CD4-positive, CD25-positive, alpha-beta regulatory T cell (primary cell): ENCODE measurements around the gene NBPF8. TPM values are rescaled to one million over a fixed set of nuclear protein-coding genes. Genes with fewer than 3 reads are reported as not detected.
A peak's percentile ranks its signal among the peaks of the same experiment; 100 is the strongest.
"Not testable (repeated sequence)": the region's sequence is repeated elsewhere in the genome, so short reads cannot be mapped to it uniquely, and the experiment has no call there.

Experiments used
- ATAC-seq, 2 donors: fragments of 150-1000 bp; cut with Tn5 transposase; one replicate each; pipeline ENCODE4 v1.10.0; 2021; ENCODE audit warnings: low read depth in 2 of 2, moderate number of reproducible peaks in 2 of 2, moderate library complexity in 1 of 2
- DNase-seq, 3 donors: peaks; one replicate each; pipeline versions ENCODE4 v3.0.0 to v3.0.0-alpha.2; 2012 to 2022; ENCODE audit warnings: mixed read lengths in 1 of 3
- H3K27ac ChIP-seq: one replicate; pipeline ENCODE4 v1.7.0; 2013; ENCODE audit warnings: mild to moderate bottlenecking, low read length; ENCODE audit not compliant: insufficient read depth, poor library complexity, severe bottlenecking
- H3K27me3 ChIP-seq: one replicate; pipeline ENCODE4 v1.7.0; 2013; ENCODE audit warnings: low read length; ENCODE audit not compliant: control insufficient read depth, insufficient read depth
- H3K36me3 ChIP-seq: one replicate; pipeline ENCODE4 v1.7.0; 2013; ENCODE audit warnings: mild to moderate bottlenecking, low read length, moderate library complexity; ENCODE audit not compliant: control insufficient read depth, insufficient read depth
- H3K4me1 ChIP-seq: 2 replicates; pipeline ENCODE4 v1.7.0; 2013; ENCODE audit warnings: mild to moderate bottlenecking, low read length; ENCODE audit not compliant: insufficient read depth, control insufficient read depth, poor library complexity, severe bottlenecking
- H3K4me3 ChIP-seq: one replicate; pipeline ENCODE4 v1.7.0; 2013; ENCODE audit warnings: low read depth, mild to moderate bottlenecking, low read length, moderate library complexity
- H3K9me3 ChIP-seq, 2 experiments: 1 replicate in 1 of 2; 2 replicates in 1 of 2; pipeline ENCODE4 v1.7.0; 2013; ENCODE audit warnings: low read length in 2 of 2, mild to moderate bottlenecking in 1 of 2, moderate library complexity in 1 of 2; ENCODE audit not compliant: control insufficient read depth in 2 of 2
- H3K27ac Mint-ChIP-seq, 3 donors: one replicate each; pipeline ENCODE4 v1.8.0; 2020 to 2022; ENCODE audit warnings: mild to moderate bottlenecking in 3 of 3, mixed read lengths in 3 of 3, moderate library complexity in 2 of 3
- H3K27me3 Mint-ChIP-seq: one replicate; pipeline ENCODE4 v1.8.0; 2022; ENCODE audit warnings: mild to moderate bottlenecking, mixed read lengths
- H3K36me3 Mint-ChIP-seq: one replicate; pipeline ENCODE4 v1.8.0; 2020; ENCODE audit warnings: mixed read lengths
- H3K4me1 Mint-ChIP-seq, 4 donors: one replicate each; pipeline ENCODE4 v1.8.0; 2020 to 2022; ENCODE audit warnings: mixed read lengths in 4 of 4, mild to moderate bottlenecking in 1 of 4
- H3K4me3 Mint-ChIP-seq, 4 donors: one replicate each; pipeline ENCODE4 v1.8.0; 2020 to 2022; ENCODE audit warnings: mild to moderate bottlenecking in 4 of 4, mixed read lengths in 4 of 4, moderate library complexity in 3 of 4
- H3K9me3 Mint-ChIP-seq, 7 donors: one replicate each; pipeline ENCODE4 v1.8.0; 2020 to 2022; ENCODE audit warnings: mixed read lengths in 7 of 7, mild to moderate bottlenecking in 3 of 7, moderate library complexity in 2 of 7
- polyA plus RNA-seq, 4 donors: library from polyadenylated mRNA; unstranded; fragments of 300-500 nt; fragmentation: Illumina TruSeq; gene quantifications; one replicate each; pipeline ENCODE4 v1.2.3, GENCODE V29; 2021
- total RNA-seq: library from RNA; stranded (reverse); gene quantifications from one replicate; pipeline ENCODE4 v1.2.3, GENCODE V29; 2022

The NBPF8 gene, protein sequence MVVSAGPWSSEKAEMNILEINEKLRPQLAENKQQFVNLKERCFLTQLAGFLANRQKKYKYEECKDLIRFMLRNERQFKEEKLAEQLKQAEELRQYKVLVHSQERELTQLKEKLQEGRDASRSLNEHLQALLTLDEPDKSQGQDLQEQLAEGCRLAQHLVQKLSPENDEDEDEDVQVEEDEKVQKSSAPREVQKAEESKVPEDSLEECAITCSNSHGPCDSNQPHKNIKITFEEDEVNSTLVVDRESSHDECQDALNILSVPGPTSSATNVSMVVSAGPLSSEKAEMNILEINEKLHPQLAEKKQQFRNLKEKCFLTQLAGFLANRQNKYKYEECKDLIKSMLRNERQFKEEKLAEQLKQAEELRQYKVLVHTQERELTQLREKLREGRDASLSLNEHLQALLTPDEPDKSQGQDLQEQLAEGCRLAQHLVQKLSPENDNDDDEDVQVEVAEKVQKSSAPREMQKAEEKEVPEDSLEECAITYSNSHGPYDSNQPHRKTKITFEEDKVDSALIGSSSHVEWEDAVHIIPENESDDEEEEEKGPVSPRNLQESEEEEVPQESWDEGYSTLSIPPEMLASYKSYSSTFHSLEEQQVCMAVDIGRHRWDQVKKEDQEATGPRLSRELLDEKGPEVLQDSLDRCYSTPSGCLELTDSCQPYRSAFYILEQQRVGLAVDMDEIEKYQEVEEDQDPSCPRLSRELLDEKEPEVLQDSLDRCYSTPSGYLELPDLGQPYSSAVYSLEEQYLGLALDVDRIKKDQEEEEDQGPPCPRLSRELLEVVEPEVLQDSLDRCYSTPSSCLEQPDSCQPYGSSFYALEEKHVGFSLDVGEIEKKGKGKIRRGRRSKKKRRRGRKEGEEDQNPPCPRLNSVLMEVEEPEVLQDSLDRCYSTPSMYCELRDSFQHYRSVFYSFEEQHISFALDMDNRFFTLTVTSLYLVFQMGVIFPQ
- total RNA-seq (44.1 TPM), polyA plus RNA-seq (1 to 10 TPM in 3 of 4 donors, under 1 TPM in 1; 0.60 to 2.1 (median 1.5) TPM)

DNA sequence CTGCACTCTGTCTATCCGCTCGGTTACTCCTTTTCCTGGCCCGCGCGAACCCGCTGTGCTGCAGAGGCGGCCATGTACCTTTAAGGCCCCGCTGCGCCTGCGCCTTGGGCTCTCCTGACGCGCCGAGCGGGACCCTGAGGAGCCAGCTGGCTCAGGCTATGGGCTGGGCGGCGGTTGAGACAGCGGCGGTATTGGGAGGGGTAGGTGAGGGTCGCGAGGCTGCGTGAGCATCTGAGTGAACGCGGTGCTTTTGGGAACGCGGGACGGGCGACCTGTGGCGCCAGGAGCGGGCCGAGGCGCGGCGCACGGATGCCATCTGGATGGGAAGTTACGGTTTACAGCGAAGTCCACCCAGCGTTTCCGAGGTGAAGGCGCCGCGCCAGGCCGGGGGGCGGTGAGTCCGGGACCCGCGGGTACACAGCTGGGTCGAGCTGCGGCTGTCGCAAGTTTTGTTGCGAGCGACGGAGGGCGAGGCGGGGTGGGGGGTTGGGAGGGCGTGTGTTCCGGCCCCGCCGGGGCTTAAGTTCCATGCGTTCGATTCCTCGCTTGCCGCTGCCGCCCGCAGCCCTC is at the start of gene NBPF8:
NBPF8 (plus strand) TSS at position 125 of the 570 bp plus-strand sequence. CDS start 21,488 bp downstream, outside the sequence.
- Mint-ChIP-seq H3K27ac (peak within 1 kb of the TSS; percentile 72 to 93 (median 92)), H3K4me3 (peak within 1 kb of the TSS; percentile 90 to 95 (median 93))
- H3K4me1 Mint-ChIP-seq, H3K27me3 Mint-ChIP-seq, H3K9me3 Mint-ChIP-seq, H3K36me3 ChIP-seq, H3K4me1 ChIP-seq, H3K27me3 ChIP-seq, H3K9me3 ChIP-seq, H3K36me3 Mint-ChIP-seq: not testable (repeated sequence)
- H3K4me3 ChIP-seq = peak within 1 kb of the TSS; percentile 86
- peak within 1 kb of the TSS; percentile 47 for H3K27ac ChIP-seq
- DNase-seq = peak; percentile 48 to 73 (median 73)
- ATAC-seq = peak; percentile 95 to 97

DNA sequence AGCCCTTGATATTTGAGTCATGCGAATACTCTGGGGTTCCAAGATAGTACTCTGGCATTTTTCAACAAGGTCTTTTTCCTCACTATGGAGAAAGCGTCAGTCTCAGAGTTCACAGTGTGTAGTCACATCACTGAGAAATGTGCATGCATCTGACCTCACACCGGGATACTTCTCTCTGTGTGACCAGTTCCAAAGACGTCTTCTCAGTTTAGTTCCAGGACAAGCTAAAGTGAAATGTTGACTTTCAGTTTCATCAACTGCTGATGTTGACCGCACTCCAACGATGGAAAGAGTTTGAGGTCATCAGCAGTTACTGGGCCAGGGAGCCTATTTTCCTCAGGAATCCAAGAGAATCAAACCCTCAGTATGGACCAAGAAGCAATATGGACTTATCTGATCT is 47.1 kb upstream of the NBPF8 start:
- H3K36me3 ChIP-seq, H3K4me3 ChIP-seq, H3K27me3 ChIP-seq, H3K27ac Mint-ChIP-seq, H3K9me3 Mint-ChIP-seq, H3K4me3 Mint-ChIP-seq, H3K9me3 ChIP-seq, H3K36me3 Mint-ChIP-seq, H3K4me1 ChIP-seq, H3K27ac ChIP-seq, H3K4me1 Mint-ChIP-seq, DNase-seq, H3K27me3 Mint-ChIP-seq, ATAC-seq: not testable (repeated sequence)

DNA sequence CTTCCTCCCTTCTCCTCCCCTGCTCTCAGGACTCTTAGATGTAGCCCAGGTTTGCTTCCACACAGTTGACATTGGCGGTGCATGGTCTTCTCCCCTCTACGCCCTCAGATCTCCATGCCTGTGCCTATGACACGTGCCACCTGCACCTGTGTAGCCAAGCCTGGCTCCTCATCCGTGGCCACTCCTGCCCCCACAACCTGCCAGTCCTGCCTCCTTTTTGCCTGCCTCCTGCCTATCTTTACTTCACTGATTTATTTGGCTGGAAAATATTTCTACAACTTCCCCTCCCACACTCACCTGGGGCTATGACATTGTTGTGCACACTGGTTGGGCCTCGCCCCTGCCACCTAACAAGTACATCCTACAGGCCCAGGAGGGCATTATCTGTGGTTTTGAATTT is 28.2 kb upstream of the NBPF8 start:
- not testable (repeated sequence) for DNase-seq, ATAC-seq, H3K27ac Mint-ChIP-seq, H3K36me3 ChIP-seq, H3K4me3 Mint-ChIP-seq, H3K9me3 ChIP-seq, H3K9me3 Mint-ChIP-seq, H3K4me1 Mint-ChIP-seq, H3K36me3 Mint-ChIP-seq, H3K27me3 Mint-ChIP-seq, H3K4me3 ChIP-seq, H3K4me1 ChIP-seq, H3K27me3 ChIP-seq, H3K27ac ChIP-seq

DNA sequence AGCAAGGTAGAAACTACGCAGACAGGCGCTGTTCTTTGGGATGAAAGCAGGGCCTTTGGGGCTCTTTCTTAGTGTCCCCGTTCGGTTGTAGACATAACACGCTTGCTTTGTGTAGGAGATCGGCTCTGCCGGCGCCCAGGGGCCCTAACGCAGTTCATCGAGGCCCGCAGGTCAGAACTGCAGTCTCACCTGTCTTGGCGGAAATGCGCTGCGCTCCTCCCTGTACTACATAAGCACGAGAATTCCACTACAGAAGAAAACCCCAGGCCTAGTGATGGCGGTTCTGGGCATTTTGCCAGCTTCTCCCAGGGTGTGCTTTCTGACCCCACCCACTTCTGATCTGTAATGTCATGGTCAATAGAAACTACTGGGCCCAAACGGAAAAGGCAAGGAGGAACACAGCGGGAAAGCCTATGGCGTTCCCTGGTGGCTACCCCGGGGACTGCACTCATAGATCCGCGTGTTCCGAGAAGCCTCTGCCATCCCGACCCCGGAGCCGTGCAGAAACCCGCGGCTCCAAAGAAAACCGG is 26.2 kb upstream of the NBPF8 start:
- not testable (repeated sequence) for H3K9me3 ChIP-seq, H3K36me3 ChIP-seq, H3K4me3 Mint-ChIP-seq, H3K9me3 Mint-ChIP-seq, H3K4me1 ChIP-seq, H3K27ac ChIP-seq, H3K27me3 Mint-ChIP-seq, H3K36me3 Mint-ChIP-seq, H3K4me3 ChIP-seq, H3K4me1 Mint-ChIP-seq, ATAC-seq, H3K27me3 ChIP-seq, H3K27ac Mint-ChIP-seq
- peak in 2 of 3 donors; percentile 24 to 43 for DNase-seq

DNA sequence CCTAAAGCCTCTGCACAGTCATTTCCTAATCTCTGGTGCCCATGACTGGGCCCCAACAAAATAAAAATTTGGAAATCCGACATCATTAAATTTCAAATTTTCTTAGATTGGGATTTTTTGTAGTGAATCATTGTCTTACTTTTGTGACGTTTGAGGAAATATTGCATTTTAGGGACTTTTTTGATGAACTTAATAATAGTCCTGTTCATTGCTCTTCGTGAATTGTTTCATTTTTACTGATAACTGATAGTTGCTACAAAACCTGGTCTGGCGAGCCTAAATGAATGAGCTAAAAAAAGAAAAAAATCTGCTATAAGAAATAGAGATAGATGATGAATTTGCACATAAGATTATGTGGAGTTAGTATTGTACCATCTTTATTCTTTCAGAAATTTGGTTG is 23.5 kb upstream of the NBPF8 start:
- H3K4me1 ChIP-seq, H3K27me3 ChIP-seq, H3K9me3 ChIP-seq, H3K36me3 Mint-ChIP-seq, H3K27me3 Mint-ChIP-seq, H3K27ac ChIP-seq, H3K4me3 Mint-ChIP-seq, ATAC-seq, H3K4me3 ChIP-seq, H3K36me3 ChIP-seq, H3K9me3 Mint-ChIP-seq, DNase-seq, H3K27ac Mint-ChIP-seq, H3K4me1 Mint-ChIP-seq: not testable (repeated sequence)

DNA sequence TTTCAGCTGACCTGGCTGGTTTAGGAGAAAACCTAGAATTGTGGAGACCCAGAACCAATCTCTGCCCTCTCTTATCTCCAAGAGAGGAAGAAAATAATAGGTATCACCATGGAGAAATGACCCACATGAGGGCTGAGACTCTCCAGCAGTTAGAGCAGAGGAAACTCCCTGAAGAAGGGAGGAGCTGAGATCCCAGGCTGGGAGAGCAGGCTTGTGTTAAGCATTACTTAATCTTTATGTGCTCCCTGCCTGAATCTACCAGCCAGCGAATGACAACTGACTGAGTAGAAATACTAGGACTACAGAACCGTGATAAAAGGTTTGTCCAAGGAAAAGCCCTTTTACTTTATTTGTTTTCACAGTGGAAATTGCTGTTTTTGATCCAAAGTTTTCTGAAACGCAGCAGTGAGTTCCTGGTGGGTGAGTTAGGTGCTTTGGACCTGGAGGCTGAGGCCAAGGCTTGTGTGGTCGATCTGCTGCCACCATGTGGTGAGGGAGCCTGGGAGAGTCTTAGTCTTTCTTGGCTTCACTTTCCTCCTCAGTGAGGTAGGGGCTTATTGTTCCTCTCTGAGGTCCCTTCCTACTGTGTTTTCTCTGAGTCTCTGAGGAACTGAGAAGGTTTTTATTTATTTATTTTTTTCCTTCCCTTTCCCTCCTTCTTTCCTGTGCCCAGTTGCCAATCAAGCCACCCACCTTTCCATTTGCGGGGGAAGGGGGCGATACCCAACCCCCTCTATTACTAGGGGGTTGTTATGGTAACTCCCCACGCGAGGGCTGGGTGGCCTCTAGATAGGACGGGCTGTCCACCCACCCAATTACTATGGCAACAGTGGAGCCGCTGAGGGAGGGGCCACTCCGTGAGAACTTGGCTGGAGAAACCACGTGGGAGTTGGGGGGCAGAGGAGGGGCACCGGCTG is 21.3 kb upstream of the NBPF8 start:
- H3K4me1 ChIP-seq, H3K27me3 Mint-ChIP-seq, ATAC-seq: not testable (repeated sequence)

DNA sequence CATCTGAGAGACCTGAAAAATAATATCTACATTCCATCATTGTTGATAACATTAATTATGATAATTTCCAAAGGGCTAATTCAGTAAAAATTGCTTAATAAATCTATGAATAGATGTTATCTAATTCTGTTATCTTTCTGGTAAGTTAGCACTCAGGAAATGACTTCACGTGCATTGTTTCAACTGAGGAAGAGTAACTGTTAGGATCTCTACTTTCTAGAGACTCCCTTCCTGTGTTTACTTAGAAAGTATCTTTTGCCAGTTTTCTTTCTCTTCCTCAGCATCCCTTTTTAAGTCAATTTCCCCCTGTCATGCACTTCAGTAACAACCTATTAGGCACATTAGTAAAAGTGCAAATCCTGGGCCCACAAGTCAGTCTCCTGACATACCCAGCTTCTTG is 9.5 kb upstream of the NBPF8 start:
- not testable (repeated sequence) for H3K36me3 Mint-ChIP-seq, H3K27me3 ChIP-seq, H3K9me3 ChIP-seq, H3K27ac ChIP-seq, H3K27ac Mint-ChIP-seq, H3K4me3 Mint-ChIP-seq, H3K27me3 Mint-ChIP-seq, H3K9me3 Mint-ChIP-seq, DNase-seq, H3K4me1 Mint-ChIP-seq, H3K36me3 ChIP-seq, H3K4me3 ChIP-seq, H3K4me1 ChIP-seq
- ATAC-seq = peak; percentile 45 to 63

More for the DNA sequence above, 21.3 kb upstream of the NBPF8 start:
- H3K4me1 Mint-ChIP-seq, H3K9me3 ChIP-seq, H3K27me3 ChIP-seq, H3K9me3 Mint-ChIP-seq, H3K27ac Mint-ChIP-seq, H3K36me3 Mint-ChIP-seq, H3K36me3 ChIP-seq, H3K27ac ChIP-seq, H3K4me3 Mint-ChIP-seq, H3K4me3 ChIP-seq: not testable (repeated sequence)
- peak in 1 of 3 donors; percentile 21 for DNase-seq
